ENCODE results near the gene GABRB2. TPM values are rescaled to one million over a fixed set of nuclear protein-coding genes. Genes with fewer than 3 reads are reported as not detected.

The GABRB2 gene
- total RNA-seq (2014; rRNA removed; shearing (Covaris generic)) = not detected in 2 replicates
- polyA plus RNA-seq (2015; cell fraction: cytosol; rRNA removed) = not detected in 2 replicates
- not detected in 2 replicates for polyA plus RNA-seq (2015; cell fraction: nucleus; rRNA removed)

DNA sequence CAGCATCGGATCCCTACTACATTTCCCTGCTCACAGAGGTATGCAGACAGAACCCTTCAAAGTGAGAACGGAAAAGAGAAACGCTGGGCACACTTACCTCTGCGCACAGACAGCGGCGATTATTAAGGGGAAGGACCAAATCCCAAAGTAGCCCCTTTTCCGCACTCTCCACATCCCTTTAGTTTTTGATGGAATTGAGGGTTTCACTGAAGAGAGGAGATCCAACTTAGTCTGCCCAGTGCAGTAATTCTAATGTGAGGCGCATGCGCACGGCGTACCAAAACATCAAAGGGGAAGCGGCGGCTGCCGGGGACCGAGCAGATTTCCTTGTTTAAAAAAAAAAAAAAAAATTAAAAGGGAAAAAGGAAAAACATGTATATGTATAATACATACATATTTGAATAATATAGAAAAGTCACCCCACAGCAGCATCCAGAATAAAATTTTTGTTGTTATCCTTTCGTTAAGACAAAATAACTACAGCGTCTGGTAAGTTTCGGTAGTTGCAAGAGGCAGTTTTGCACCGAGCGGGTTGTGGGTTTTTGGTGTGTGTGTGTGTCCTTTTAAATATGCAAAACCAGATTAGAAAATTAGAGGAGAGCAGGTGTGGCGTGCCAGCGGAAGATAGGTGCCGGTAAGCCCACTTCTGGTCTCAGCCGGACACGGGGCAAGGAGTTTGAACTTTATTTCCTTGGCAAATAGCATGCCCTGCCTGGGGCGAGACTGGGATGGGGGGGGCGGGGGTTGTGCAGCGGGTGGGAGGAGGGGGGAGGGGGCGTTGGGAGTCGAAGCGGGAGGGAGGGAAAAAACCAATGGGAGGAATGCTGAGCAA lies at the start of gene GABRB2:
GABRB2 (minus strand) TSS at position 256 of the 832 bp plus-strand sequence; CDS start at position 174, 82 bp downstream.
- in situ Hi-C loops (cut with HindIII; ENCODE audit: low pct_unique_long_range_greater_than_20kb, low sequenced_read_pairs) = no loop called here
- peak; percentile 30 for DNase-seq (ENCODE audit: low read depth, low spot score)

DNA sequence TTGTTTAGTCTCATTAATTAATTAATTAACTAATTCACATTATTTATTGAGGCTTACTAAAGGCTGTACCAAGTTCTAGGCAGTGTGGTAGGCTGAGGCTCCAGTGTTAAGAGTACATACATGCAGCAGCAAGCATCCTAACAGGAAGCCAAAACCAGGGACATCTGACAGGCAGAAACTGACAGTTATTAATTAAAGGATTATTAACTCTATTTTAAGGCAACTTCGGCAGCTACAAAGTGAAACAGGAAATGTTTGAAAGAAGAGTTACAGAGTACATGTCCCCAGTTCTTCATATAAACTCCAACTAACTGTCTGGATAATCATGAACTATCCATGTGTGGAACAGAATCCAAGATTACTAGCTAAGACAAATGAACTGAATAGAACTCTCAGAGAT lies 39.3 kb upstream of the GABRB2 start:
- DNase-seq (ENCODE audit: low read depth, low spot score) = no peak
- in situ Hi-C loops (cut with HindIII; ENCODE audit: low pct_unique_long_range_greater_than_20kb, low sequenced_read_pairs) = no loop called here

DNA sequence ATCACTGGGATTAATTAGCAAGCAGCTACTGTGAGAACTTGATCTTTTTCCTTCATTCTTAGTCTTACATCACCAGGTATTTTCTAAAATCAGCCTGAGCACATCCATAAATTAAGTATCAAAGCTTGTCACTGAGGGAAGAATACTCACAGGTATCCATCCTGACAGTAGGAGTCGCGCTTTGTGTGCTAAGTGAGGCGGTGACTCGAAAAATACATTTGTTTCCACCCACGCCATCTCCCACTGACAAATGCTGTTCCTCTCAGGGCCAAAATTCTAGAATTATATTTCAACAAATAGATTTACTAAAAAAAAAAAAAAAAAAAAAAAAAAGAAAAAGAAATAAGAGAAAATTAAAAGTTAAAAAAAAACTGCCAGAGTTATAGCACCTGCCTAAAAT lies 34.1 kb upstream of the GABRB2 start:
- DNase-seq (ENCODE audit: low read depth, low spot score) = no peak
- in situ Hi-C loops (cut with HindIII; ENCODE audit: low pct_unique_long_range_greater_than_20kb, low sequenced_read_pairs) = no loop called here

DNA sequence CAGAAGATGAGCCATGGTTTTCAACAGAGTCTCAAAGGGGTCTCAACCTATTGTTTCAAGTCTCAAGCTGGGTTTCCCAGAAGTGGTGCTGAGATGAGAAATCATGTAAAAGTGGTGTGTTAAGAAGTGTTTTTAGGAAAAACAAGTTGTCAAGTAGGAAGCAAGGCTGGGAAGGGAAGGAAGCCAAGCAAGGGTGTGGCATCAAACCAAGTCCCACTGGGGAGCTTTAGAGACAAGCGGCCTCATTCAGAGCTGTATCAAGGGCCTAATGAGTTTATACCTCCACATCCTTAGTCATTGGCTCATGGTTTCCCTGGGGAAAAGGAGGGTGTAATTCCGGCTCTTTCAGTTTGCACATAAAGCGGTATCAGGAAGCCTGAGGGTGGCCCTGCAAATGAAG lies 26.4 kb upstream of the GABRB2 start:
- in situ Hi-C loops (cut with HindIII; ENCODE audit: low pct_unique_long_range_greater_than_20kb, low sequenced_read_pairs) = no loop called here
- no peak for DNase-seq (ENCODE audit: low read depth, low spot score)

DNA sequence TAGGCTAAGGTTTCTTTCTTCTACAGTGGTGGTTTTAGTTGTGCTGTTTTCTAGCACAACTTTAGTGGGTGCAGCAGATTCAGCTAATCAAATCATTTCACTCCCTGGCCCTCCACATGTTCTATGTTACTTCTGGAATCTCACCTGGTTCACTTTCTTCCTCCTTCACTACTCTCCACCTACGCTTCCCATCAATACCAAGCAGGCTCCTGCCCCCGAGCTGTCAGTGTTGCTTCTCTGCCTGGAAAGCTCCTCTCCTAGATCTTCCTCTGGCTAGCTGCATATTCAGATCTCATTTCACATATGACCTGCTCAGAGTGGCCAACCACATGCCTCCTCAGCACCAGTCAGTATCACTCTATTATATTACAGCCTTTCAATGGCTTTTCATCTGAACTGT lies 19.6 kb upstream of the GABRB2 start:
- in situ Hi-C loops (cut with HindIII; ENCODE audit: low pct_unique_long_range_greater_than_20kb, low sequenced_read_pairs) = no loop called here
- DNase-seq (ENCODE audit: low read depth, low spot score) = no peak

DNA sequence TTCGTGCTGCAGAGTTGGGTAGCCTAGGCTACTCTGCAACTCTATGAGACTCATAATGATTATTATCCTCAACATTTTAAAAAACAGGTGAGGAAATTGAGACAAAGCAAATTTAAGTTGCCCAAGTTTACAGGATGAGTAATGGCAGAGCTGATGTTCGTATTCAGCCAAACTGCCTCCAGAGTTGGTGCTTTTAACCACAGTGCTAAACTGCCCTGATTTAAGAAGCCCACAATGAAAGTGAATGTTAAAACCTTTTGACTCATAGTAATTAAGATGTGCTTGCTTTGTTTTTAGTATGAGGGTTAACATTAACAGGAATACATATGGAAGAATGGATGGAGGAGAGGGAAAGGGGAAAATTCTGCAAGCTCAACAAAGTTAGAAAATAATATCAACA lies 15.9 kb upstream of the GABRB2 start:
- in situ Hi-C loops (cut with HindIII; ENCODE audit: low pct_unique_long_range_greater_than_20kb, low sequenced_read_pairs) = no loop called here

DNA sequence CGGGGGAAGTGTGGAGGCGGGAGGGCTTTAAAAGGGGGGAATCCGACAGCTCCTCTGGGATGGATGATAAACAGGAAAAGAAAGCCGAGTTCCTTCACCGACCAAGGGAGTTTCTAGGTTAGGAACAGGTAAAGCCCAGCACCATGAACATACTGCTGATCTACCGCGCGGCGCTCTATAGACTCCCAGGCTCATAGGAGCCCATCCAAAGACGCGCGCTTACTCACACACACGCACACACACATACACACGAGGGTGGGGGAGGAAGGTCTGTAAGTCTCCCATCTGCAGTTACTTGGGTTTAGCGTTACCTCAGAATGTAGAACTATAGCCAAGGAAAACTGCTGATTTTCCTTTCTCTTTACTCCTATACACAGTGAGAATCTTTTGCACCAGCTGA lies 2.6 kb upstream of the GABRB2 start:
- DNase-seq (ENCODE audit: low read depth, low spot score) = no peak
- in situ Hi-C loops (cut with HindIII; ENCODE audit: low pct_unique_long_range_greater_than_20kb, low sequenced_read_pairs) = no loop called here

More for the DNA sequence above, 15.9 kb upstream of the GABRB2 start:
- no peak for DNase-seq (ENCODE audit: low read depth, low spot score)

DNA sequence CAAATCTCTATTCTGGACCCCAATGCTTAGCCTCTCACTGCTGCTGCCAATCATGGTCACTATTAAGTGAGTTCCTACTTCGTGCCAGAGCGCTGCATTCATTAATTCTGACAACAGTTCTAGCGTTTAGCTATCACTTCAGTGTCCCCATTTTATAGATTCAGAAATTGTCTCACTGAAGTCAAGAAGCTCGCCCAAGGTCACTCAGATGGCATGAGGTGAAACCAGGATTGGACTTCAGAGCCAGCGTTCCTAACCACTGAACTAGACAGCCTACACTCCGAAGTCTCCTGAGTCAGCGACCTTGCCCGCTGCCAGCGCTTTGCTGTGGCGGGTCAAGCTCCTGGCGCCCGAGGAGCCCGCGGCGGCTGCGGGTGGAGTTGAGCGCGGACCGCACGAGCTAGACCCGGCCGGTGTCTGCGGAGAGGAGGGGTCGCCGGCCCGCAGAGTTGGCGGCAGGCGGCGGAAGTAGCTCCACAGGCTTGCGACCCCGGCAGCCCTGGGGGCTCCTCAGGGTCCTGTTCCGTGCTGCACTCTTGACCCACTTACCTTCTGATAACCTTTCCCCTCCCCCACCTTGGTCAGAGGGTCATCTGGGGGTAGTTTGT lies 2.1 kb upstream of the GABRB2 start:
- DNase-seq (ENCODE audit: low read depth, low spot score) = no peak
- in situ Hi-C loops (cut with HindIII; ENCODE audit: low pct_unique_long_range_greater_than_20kb, low sequenced_read_pairs) = no loop called here

DNA sequence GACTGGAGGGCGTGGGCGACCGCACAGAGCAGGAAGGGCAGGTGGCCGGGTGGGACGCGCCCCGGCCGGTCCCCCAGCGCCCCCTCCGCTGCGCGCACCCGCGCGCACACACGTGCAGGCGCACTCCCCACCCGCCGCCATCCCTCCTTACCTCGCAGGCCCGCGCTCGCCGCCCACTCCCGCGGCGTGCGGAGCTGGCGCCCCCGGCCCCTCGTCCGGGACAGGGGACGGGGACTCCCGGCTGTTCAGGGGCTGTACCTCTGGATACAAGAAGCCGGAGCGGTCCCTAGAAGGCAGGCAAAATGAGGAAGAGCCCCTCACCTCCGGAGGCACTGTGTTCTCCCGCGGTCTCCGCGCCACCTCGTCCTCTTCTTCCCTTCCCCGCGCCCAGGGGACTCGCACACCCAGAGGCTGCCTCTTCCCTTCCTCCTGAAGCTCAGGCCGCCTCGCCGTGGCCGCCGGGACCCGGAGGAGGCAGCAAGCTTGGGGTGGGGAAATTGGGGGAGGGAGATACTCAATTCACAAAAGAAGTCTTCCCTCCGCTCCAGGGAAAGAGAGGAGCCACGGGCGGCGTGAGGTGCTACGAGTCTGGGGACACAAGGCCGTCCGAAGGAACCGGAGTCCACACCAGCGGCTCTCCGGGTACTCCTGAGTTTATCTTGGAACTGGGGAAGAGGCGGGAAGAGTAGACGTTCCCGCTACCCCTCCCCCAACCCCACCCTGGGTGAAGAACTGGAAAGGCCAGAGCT lies 1.4 kb upstream of the GABRB2 start:
- no peak for DNase-seq (ENCODE audit: low read depth, low spot score)
- in situ Hi-C loops (cut with HindIII; ENCODE audit: low pct_unique_long_range_greater_than_20kb, low sequenced_read_pairs) = no loop called here

DNA sequence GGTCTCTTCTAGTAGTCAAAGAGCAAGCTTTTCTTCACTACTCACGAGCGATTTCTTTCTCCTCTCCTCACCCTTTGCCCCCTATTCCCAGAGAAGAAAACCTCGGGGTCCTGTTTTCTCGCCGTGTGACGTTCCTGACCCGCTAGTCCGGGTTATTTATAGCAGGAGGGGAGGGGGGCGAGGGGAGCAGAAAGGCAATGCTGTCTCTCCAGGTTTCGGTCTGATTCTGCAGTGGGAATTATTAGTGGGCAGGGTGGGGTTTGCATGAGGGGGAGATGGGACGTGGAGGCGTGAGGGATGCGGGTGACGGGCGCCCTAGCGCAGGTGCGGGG lies 847 bp upstream of the GABRB2 start:
- in situ Hi-C loops (cut with HindIII; ENCODE audit: low pct_unique_long_range_greater_than_20kb, low sequenced_read_pairs) = no loop called here
- no peak for DNase-seq (ENCODE audit: low read depth, low spot score)

DNA sequence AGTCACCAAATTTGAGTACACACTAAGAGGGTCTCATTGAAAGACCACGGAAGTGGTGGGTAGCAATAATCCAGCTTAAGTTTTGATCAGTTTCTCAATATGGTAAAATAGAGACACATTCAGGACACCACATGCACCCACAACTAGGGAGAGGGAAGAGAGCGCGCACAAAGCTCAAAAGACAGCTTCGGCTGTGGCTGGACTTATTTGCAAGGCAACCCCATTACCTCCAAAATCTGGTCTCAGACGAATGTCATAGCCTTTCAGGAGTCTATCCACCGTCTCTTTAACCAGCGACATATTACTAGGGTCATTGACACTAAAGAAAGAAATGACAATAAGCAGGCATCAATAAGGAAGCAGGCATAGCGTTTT lies 443 bp downstream of the GABRB2 start:
- DNase-seq (ENCODE audit: low read depth, low spot score) = no peak
- in situ Hi-C loops (cut with HindIII; ENCODE audit: low pct_unique_long_range_greater_than_20kb, low sequenced_read_pairs) = no loop called here

DNA sequence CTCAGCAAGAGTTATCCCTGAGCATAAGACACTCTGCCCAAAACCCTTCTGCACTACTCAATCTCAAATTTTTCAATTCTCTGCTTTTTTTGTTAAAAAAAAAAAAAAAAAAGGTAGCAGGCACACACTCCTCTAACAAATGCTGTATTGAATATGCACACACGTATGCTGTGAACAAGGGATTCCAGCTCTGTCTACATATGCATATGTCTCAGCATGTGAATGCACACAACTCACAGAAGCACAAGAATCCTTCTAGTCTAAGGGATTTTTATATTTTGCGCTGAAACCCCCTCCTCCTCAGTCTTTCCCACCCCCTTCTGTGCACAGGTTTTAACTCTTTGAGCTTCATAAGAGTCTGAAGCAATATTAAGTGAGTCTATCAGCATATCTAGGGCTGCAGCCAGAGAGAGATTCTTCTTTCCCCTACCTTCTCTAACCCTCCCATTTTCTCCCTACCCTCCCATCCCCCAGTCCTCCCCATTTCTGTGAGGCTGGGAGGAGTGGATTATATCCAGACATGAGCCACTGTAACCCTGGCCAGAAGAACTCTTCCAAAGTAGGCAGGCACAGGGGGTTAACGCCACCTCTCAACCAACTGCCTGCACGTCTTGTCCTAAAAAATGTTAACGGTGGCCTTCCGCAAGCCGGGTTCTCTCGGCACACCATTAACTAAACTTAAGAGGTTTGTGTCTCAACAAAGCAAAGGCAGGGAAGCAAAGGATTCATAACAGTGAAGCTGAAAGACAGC lies 1.0 kb downstream of the GABRB2 start:
- no peak for DNase-seq (ENCODE audit: low read depth, low spot score)
- in situ Hi-C loops (cut with HindIII; ENCODE audit: low pct_unique_long_range_greater_than_20kb, low sequenced_read_pairs) = no loop called here

DNA sequence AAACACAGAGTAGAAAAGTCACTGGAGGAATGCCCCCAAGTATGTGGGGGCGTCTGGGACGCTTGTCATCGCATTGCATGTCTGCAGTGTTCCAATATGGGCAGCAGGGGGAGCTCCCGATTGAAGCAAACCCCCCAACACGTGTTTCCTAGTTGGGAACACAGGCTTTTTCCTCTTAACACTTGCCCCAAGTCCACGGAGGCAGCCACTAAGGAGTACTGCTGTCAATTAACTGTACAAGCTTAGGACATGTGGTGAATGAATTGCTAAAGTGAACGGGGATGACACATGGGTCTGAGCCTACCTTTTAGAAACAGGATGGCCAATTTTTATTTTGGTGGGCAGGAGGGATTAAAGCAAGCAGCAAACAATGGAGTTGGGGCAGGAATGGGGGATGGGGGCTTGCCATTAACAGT lies 2.2 kb downstream of the GABRB2 start:
- DNase-seq (ENCODE audit: low read depth, low spot score) = peak; percentile 50
- in situ Hi-C loops (cut with HindIII; ENCODE audit: low pct_unique_long_range_greater_than_20kb, low sequenced_read_pairs) = no loop called here

DNA sequence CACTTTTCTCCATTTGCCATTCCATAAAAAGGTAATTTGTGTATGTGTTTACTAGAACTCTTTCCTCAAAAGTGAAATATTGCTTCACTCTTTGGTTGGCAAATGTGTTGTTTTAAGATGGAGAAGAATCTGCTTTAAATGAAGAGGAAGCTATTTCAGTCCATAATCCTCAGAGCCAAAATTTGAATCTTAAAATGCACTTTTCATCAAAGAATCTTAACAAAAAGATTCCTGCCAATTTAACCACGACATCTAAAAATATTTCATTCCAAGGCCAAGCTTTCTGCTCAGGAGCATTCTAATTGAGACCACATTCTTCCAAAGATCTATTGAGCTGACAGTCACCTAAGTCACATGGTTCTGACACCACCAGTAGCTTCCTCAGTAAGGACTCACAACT lies 7.5 kb downstream of the GABRB2 start:
- no peak for DNase-seq (ENCODE audit: low read depth, low spot score)
- in situ Hi-C loops (cut with HindIII; ENCODE audit: low pct_unique_long_range_greater_than_20kb, low sequenced_read_pairs) = no loop called here

DNA sequence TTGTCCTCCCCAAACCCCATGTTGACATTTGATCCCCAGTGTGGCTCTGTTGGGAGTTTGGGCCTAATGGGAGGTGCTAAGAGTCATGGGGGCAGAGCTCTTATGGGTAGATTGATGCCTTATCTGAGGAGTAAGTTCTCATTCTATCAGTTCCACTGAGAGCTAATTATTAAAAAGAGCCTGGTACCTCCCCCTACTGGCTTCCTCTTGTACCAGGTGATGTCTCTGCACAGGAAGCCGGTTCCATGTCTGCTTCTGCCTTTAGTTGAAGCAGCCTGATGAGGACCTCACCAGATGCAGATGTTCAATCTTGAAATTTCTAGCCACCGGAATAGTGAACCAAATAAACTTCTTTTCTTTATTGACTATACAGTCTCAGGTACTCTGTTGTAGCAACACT lies 10.8 kb downstream of the GABRB2 start:
- peak; percentile 11 for DNase-seq (ENCODE audit: low read depth, low spot score)
- in situ Hi-C loops (cut with HindIII; ENCODE audit: low pct_unique_long_range_greater_than_20kb, low sequenced_read_pairs) = no loop called here

DNA sequence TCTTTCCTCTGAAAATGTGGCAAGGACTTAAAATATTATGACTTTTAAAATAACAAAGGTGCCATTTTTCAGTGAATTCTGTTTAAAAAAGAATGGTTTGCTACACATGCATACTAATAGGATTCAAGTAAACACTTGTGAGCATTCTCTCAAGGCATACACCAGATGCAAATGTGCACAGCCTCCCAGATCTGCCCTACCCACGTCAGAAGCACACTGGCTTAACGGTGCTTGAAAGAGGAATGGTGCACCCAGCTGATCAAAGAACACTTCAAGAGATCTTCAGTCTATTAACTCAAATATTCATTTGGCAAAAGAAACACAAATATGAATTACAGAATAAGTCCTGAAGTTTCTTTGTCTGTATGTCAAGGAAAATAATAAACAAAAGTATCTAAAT lies 15.8 kb downstream of the GABRB2 start:
- DNase-seq (ENCODE audit: low read depth, low spot score) = no peak
- in situ Hi-C loops (cut with HindIII; ENCODE audit: low pct_unique_long_range_greater_than_20kb, low sequenced_read_pairs) = no loop called here

DNA sequence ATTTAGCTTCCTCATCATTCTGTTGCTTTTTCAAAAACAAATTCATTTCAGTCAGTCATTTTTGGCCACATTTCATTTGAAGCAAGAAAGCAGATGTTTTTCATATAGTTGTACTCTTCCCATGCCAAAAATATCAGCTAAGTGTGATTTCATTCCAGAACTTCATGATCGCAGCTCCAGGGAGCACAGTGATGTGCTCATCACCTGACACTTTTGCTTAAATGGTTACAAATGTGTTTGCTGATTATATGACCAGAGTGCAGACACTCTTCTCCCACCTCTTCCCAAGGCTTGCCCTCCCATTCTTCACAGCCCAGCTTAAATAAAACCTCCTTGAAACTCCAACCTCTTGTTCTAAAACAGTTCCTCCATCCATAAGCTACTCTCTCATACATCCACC lies 32.6 kb downstream of the GABRB2 start:
- in situ Hi-C loops (cut with HindIII; ENCODE audit: low pct_unique_long_range_greater_than_20kb, low sequenced_read_pairs) = no loop called here
- no peak for DNase-seq (ENCODE audit: low read depth, low spot score)

DNA sequence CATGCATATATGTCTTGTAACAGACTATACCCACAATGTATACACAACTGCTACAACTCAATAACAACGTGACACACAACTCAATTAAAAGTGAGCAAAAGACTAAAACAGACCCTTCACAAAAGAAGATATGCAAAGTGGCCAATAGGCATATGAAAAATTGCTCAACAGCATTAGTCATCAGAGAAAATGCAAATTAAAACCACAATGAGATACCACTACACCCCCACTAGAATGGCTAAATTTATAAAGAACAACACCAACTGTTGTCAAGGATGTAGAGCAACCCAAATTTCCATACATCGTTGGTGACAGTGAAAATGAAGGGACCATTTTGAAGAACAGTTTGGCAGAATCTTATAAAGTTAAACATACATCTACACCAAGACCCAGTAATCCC lies 38.9 kb downstream of the GABRB2 start:
- in situ Hi-C loops (cut with HindIII; ENCODE audit: low pct_unique_long_range_greater_than_20kb, low sequenced_read_pairs) = no loop called here

More for the DNA sequence above, 38.9 kb downstream of the GABRB2 start:
- DNase-seq (ENCODE audit: low read depth, low spot score) = no peak

Measured in SK-MEL-5 (cell line).